HG02610 (cell line): ENCODE measurements around the gene DOP1A.

Source experiments
- ATAC-seq: cut with Tn5 transposase; IDR thresholded peaks from one replicate; pipeline ENCODE4 v1.9.1; 2021; ENCODE audit warnings: mild to moderate bottlenecking, moderate library complexity; ENCODE audit not compliant: unreplicated experiment

DOP1A gene

DNA sequence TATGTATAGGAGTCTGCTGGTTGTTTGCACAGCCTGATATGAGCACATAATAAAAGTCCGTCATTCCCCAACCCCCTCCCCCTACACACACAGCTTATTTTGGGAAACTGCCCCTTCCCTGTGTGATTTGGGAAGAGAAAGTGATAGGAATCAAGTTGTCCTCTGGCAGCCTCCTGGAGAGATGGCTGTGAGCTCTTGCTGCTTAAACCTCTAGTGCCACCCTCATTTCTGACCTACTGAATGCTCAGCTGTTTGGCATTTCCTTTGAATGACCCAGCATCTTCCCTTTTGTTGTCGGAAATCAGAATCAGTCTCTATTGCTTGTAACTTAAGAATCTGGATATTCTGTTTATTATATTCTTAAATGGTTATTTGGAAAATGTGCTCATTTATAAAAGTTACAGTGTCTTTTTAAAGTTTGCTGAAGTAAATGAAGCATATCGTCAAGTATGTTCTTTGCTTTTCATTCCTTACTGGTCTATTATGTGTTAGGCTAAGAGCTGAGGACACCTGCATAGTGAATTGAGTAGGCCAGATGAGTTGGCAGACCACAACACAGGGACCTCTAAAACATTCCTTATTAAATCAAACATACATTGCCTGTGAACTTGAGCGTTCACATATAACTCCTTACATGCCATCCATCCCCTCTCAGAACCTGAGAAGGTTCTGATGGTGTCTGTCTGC, 131.2 kb downstream of the DOP1A start:
- no peak for ATAC-seq

DNA sequence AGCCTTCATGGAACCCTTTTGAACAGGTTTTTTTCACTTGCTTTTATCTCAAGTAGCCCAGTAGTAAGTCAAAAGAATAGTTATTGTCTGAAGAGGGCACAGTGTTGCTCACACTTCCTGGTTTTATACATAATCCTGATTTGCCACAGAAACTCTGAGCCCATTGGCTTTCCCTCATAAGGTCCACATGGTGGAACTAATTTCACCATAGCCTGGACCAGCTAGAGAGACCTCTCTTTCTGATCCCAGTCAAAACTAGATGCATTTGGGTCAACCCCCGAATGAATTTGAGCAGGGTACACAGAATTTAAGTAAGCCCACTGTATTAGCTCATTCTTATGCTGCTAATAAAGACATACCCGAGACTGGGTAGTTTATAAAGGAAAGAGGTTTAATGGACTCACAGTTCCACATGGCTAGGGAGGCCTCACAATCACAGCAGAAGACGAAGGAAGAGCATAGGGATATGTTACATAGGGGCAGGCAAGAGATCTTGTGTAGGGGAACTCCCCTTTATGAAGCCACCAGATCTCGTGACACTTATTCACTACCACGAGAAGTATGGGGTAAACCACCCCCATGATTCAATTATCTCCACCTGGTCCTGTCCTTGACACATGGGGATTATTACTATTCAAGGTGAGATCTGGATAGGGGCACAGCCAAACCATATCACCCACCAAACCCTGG, 131.8 kb downstream of the DOP1A start:
- ATAC-seq = no peak

DNA sequence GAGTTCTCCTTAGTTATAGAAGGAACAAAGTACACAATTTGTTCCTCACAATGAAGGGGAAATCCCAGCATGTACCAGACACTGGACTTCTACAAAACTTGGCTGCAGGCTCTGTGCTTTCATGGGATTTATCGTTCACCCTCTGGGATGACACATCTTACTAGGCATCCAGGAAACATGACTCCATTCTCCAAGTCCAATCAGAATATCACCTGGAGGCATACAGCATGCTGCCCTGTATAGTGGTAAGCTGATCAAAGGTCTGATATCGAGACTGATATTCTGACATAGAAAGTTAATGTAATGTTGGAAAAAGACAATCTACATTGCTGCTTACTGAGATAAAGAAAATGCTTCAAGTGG, 132.4 kb downstream of the DOP1A start:
- ATAC-seq = no peak

DNA sequence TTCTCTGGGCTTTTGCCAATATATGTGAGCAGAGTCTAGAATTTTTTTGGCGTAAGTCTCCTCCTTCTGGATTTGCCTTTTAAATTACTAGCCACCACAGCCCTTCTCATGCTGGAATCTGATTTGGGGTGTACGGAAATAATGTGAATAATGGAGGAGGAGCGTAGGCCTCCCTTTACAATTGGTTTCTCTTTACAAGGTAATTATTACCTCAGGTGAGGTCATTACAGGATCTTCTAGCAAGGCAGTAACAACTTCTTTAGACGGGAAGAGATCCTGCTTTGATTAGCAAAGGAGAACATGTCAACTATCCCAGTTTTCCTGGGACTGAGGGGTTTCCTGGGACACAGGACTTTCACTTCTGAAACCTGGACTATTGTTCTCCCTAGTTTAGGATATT, 134.6 kb downstream of the DOP1A start:
- no peak for ATAC-seq

DNA sequence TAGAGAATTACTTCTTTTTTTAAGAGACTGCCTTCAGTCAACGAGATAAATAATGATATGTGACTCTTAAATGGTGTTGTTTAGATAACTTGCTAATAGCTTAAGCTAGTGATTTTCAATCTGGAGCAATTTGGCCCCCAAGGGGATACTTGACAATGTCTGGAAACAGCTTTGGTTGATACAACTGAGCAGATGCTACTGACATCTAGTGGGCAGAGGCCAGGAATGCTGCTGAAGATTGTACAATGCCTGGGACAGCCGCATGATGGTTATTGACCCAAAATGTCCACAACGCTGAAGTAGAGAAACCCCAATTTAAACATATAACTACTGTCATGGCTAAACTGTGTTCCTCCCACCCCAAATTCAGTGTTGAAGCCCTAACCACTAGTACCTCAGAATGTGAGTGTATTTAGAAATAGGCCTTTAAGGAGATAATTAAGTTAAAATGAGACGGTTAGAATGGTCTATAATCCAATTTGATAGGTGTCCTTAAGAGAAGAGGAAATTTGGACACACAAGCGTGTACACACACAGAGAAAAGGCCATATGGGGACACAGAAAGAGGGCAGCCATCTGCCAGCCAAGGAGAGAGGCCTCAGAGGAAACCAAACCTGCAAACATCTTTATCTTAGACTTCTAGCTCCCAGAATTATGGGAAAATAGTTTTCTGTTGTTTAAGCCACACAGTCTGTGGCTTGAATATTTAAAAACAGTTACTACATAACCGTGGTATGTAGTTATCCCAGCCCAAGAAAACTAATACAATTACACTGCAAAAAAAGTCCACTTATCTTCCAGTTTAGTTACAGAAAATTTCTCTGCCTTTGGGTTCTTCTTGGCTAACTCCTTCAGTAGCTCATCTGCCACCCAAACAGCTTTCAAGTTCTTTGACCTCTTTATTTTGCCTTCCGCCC, 147.9 kb downstream of the DOP1A start:
- ATAC-seq = peak; percentile 98

DNA sequence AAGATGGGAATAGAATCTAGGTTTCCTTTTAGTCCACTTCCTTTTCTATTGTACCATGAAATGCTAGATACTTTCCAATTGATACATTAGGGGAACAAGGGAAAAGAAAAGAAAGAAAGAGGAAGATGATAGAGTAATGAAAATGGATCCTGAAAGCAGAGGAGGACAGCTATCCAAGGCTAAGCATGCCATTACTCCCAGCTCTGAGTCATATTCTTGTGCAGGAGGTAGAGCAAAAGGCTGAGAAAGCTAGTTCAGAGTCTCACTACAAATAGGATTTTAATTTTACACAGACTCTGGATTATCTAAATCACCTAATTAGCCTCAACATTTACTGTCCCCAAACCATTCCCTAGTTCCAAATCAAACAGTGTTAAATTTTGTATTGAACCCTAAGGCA, 149.3 kb downstream of the DOP1A start:
- ATAC-seq = no peak
